CD4-positive, CD25-positive, alpha-beta regulatory T cell (primary cell): ENCODE data around the gene CIB4. TPM values are rescaled to one million over a fixed set of nuclear protein-coding genes. Genes with fewer than 3 reads are reported as not detected.

Source experiments
- ATAC-seq, 2 donors: fragments of 150-1000 bp; cut with Tn5 transposase; one replicate each; pipeline ENCODE4 v1.10.0; 2021; ENCODE audit warnings: low read depth in 2 of 2, moderate number of reproducible peaks in 2 of 2, moderate library complexity in 1 of 2
- DNase-seq, 3 donors: peaks; one replicate each; pipeline versions ENCODE4 v3.0.0 to v3.0.0-alpha.2; 2012 to 2022; ENCODE audit warnings: mixed read lengths in 1 of 3
- H3K27ac ChIP-seq: one replicate; pipeline ENCODE4 v1.7.0; 2013; ENCODE audit warnings: mild to moderate bottlenecking, low read length; ENCODE audit not compliant: insufficient read depth, poor library complexity, severe bottlenecking
- H3K27me3 ChIP-seq: one replicate; pipeline ENCODE4 v1.7.0; 2013; ENCODE audit warnings: low read length; ENCODE audit not compliant: control insufficient read depth, insufficient read depth
- H3K36me3 ChIP-seq: one replicate; pipeline ENCODE4 v1.7.0; 2013; ENCODE audit warnings: mild to moderate bottlenecking, low read length, moderate library complexity; ENCODE audit not compliant: control insufficient read depth, insufficient read depth
- H3K4me1 ChIP-seq: 2 replicates; pipeline ENCODE4 v1.7.0; 2013; ENCODE audit warnings: mild to moderate bottlenecking, low read length; ENCODE audit not compliant: insufficient read depth, control insufficient read depth, poor library complexity, severe bottlenecking
- H3K4me3 ChIP-seq: one replicate; pipeline ENCODE4 v1.7.0; 2013; ENCODE audit warnings: low read depth, mild to moderate bottlenecking, low read length, moderate library complexity
- H3K9me3 ChIP-seq, 2 experiments: 1 replicate in 1 of 2; 2 replicates in 1 of 2; pipeline ENCODE4 v1.7.0; 2013; ENCODE audit warnings: low read length in 2 of 2, mild to moderate bottlenecking in 1 of 2, moderate library complexity in 1 of 2; ENCODE audit not compliant: control insufficient read depth in 2 of 2
- H3K27ac Mint-ChIP-seq, 3 donors: one replicate each; pipeline ENCODE4 v1.8.0; 2020 to 2022; ENCODE audit warnings: mild to moderate bottlenecking in 3 of 3, mixed read lengths in 3 of 3, moderate library complexity in 2 of 3
- H3K27me3 Mint-ChIP-seq: one replicate; pipeline ENCODE4 v1.8.0; 2022; ENCODE audit warnings: mild to moderate bottlenecking, mixed read lengths
- H3K36me3 Mint-ChIP-seq: one replicate; pipeline ENCODE4 v1.8.0; 2020; ENCODE audit warnings: mixed read lengths
- H3K4me1 Mint-ChIP-seq, 4 donors: one replicate each; pipeline ENCODE4 v1.8.0; 2020 to 2022; ENCODE audit warnings: mixed read lengths in 4 of 4, mild to moderate bottlenecking in 1 of 4
- H3K4me3 Mint-ChIP-seq, 4 donors: one replicate each; pipeline ENCODE4 v1.8.0; 2020 to 2022; ENCODE audit warnings: mild to moderate bottlenecking in 4 of 4, mixed read lengths in 4 of 4, moderate library complexity in 3 of 4
- H3K9me3 Mint-ChIP-seq, 7 donors: one replicate each; pipeline ENCODE4 v1.8.0; 2020 to 2022; ENCODE audit warnings: mixed read lengths in 7 of 7, mild to moderate bottlenecking in 3 of 7, moderate library complexity in 2 of 7
- polyA plus RNA-seq, 4 donors: library from polyadenylated mRNA; unstranded; fragments of 300-500 nt; fragmentation: Illumina TruSeq; gene quantifications; one replicate each; pipeline ENCODE4 v1.2.3, GENCODE V29; 2021
- total RNA-seq: library from RNA; stranded (reverse); gene quantifications from one replicate; pipeline ENCODE4 v1.2.3, GENCODE V29; 2022

Gene CIB4
- total and polyA plus RNA-seq, 5 donors from 2014 or later: not detected

DNA sequence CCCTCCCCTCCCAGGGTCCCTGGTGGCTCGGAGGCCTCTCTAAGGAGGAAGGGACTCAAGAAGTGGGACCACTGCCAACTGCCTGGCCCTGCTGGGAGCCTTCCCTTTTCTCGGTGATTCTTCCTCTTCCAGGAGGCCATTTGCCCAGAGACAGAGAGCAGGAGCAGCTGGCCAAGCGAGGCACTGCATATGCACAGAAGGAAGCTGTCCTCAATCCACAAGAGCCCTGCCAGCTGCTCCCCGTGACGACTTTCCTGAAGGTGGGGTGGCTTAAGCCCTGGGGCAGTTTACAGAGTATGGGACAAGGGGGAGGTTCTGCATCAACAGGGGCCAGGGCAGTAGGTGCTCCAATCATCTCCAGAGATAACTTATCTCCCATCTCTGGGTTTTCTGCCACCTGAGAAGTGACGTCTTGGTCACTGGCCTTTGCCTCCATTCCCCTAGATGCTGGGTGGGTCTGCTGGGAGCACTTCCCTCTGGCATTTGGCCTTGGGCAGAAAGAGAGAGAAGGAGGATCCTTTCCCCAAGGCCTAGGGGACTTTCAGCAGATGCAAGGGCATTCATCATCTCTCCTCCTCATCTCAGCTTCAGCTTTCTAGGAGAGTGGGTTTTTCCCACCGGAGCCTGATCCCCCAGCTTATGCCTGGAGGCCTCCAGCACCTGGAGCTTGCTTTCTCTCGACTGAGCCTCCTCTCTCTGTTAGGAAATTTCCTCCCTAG is 28.5 kb downstream of the CIB4 start:
- no peak overlapping the region for H3K4me3 ChIP-seq
- H3K4me1 ChIP-seq: no peaks in the 10 kb centered on the region
- no peaks in the 10 kb centered on the region for H3K27me3 ChIP-seq
- peaks cover 0 to 2% (median 0%) of the 10 kb centered on the region in 7 donors for H3K9me3 Mint-ChIP-seq
- H3K36me3 Mint-ChIP-seq: no peaks in the 10 kb centered on the region
- H3K4me1 Mint-ChIP-seq: peaks cover 0 to 15% (median under 1%) of the 10 kb centered on the region in 4 donors
- DNase-seq: no peak
- no peaks in the 10 kb centered on the region for H3K9me3 ChIP-seq
- no peak overlapping the region for H3K27ac Mint-ChIP-seq
- no peak overlapping the region for H3K4me3 Mint-ChIP-seq
- ATAC-seq: no peak
- H3K27me3 Mint-ChIP-seq: peaks cover 17% of the 10 kb centered on the region
- no peaks in the 10 kb centered on the region for H3K36me3 ChIP-seq
- no peak overlapping the region for H3K27ac ChIP-seq

DNA sequence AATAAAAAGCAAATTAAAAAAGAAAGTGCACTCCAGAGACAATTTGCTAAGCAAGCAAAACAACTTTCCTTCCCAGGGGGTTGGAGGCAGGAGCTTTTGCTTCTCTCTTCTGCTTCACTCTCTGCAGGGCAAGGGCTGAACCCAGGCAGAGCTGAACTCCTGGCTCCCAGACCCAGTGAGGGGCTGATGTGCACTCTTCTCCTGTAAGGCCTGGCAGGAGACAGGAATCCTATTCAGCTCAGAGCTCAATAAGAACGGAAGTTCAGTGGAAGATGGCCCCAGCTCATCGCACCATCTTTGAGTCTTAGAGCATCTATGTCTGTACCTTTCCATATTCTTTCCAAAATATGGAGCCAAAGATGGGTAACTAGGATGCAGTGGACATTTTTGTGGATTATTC is 29.1 kb downstream of the CIB4 start:
- no peak overlapping the region for H3K27ac Mint-ChIP-seq
- peaks cover 0 to 15% (median under 1%) of the 10 kb centered on the region in 4 donors for H3K4me1 Mint-ChIP-seq
- no peaks in the 10 kb centered on the region for H3K9me3 ChIP-seq
- H3K27me3 Mint-ChIP-seq: peaks cover 19% of the 10 kb centered on the region
- no peaks in the 10 kb centered on the region for H3K36me3 ChIP-seq
- ATAC-seq (no peak), DNase-seq (no peak)
- H3K4me3 Mint-ChIP-seq: no peak overlapping the region
- H3K27ac ChIP-seq: no peak overlapping the region
- H3K36me3 Mint-ChIP-seq: no peaks in the 10 kb centered on the region
- H3K4me1 ChIP-seq: no peaks in the 10 kb centered on the region
- no peak overlapping the region for H3K4me3 ChIP-seq
- no peaks in the 10 kb centered on the region for H3K27me3 ChIP-seq
- H3K9me3 Mint-ChIP-seq: no peaks in the 10 kb centered on the region

DNA sequence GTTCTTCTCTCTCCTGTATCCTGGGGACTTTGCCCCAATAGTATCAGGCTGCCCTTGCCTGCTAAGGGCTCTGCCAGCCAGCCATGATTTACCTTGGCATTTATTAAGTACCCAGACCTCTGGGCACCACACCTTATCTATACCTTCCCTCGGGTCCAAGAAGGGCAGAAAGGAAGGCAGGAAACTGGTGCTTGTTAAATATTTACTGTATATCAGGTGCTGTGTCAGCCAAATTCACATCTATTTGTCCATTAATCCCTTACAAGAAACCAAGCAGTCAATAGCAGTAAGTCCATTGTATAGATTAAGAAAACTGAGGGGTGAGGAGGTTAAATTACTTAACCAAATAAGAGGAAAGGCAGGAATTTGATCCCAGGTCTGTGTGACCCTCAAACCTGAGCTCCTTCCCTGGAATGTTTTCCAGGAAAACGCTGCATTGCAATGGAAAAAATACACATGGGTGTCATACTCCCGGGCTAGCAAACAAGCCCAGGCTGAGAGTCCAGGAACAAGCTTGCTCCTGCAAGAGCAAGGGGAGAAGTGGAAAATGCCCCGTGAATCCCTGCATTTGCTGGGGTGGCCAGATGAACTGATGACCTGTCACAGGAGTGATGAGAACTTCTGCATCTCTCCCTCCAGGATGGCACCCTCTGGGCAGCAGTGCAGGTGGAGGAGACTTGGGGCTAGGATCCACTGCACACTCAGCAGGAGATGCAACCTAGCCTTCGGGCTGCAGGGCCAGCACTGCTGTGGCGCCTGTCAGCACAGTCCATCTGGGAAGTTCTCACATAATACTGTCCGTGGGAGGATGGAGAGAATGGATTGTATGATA is 30.4 kb downstream of the CIB4 start:
- H3K4me3 Mint-ChIP-seq: no peak overlapping the region

DNA sequence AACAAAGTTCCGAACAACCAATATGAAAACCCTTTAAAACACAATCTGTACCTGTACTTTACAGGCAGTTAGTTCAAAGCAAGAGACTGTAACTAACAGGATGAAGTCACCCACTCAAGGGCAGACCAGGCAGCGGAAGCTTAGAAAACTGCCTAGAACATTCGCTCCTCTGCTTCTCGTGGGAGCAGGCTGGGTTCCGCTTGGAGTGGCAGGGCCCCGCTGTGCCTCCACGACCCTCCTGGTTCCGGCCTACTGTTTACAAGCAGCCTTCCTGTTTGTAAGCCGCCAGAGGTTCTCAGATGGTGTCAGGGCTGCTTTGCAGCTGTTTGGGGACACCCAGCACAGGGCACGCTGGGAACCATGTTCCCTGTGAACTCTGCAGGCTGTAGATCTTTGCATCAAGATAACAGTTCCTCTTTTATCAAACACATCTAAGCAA is 31.3 kb downstream of the CIB4 start:
- Histone ChIP-seq H3K36me3 (no peaks in the 10 kb centered on the region), H3K4me3 (no peak overlapping the region), H3K9me3 (no peaks in the 10 kb centered on the region), H3K27ac (no peak overlapping the region), H3K27me3 (no peaks in the 10 kb centered on the region), H3K4me1 (no peaks in the 10 kb centered on the region)
- H3K27ac Mint-ChIP-seq: peak overlapping the region in 1 of 3 donors; percentile 21
- H3K36me3 Mint-ChIP-seq: no peaks in the 10 kb centered on the region
- H3K4me1 Mint-ChIP-seq: peaks cover 0 to 15% (median 2%) of the 10 kb centered on the region in 4 donors
- H3K4me3 Mint-ChIP-seq: no peak overlapping the region
- peak; percentile 28 to 47 for ATAC-seq
- peaks cover 20% of the 10 kb centered on the region for H3K27me3 Mint-ChIP-seq
- H3K9me3 Mint-ChIP-seq: no peaks in the 10 kb centered on the region
- peak in 2 of 3 donors; percentile 5 to 25 for DNase-seq

More for the DNA sequence above, 30.4 kb downstream of the CIB4 start:
- DNase-seq: no peak
- no peak overlapping the region for H3K27ac ChIP-seq
- H3K4me3 ChIP-seq: no peak overlapping the region
- H3K9me3 ChIP-seq: no peaks in the 10 kb centered on the region
- Mint-ChIP-seq H3K27ac (no peak overlapping the region), H3K27me3 (peaks cover 17% of the 10 kb centered on the region), H3K9me3 (no peaks in the 10 kb centered on the region), H3K36me3 (no peaks in the 10 kb centered on the region), H3K4me1 (peaks cover 0 to 15% (median under 1%) of the 10 kb centered on the region in 4 donors)
- ATAC-seq: no peak
- H3K27me3 ChIP-seq: no peaks in the 10 kb centered on the region
- no peaks in the 10 kb centered on the region for H3K4me1 ChIP-seq
- no peaks in the 10 kb centered on the region for H3K36me3 ChIP-seq

DNA sequence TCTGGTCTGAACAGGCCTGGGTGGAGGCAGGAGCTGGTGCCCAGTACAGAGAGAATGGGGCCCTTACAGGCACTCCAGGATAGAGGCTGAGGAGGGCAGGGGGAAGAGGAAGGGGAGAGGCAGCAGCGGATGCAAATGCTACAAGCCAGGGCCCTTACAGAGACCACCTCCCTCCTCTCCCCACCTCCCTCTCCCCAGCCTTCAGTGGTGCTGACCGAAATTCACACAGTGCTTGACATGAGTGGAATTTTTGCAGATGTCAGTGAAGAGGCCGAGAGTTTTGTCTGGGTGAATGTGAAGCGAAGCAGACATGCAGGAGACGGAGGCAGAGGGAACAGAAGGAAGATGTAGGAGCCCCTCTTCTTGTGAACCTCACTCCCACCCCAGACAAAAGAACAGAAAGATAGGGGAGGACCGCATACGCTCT is 31.9 kb downstream of the CIB4 start:
- no peaks in the 10 kb centered on the region for H3K9me3 ChIP-seq
- DNase-seq: no peak
- Mint-ChIP-seq H3K4me1 (peaks cover 0 to 15% (median 2%) of the 10 kb centered on the region in 4 donors), H3K9me3 (no peaks in the 10 kb centered on the region), H3K27me3 (peaks cover 20% of the 10 kb centered on the region), H3K27ac (no peak overlapping the region), H3K4me3 (no peak overlapping the region), H3K36me3 (no peaks in the 10 kb centered on the region)
- H3K36me3 ChIP-seq: no peaks in the 10 kb centered on the region
- no peak overlapping the region for H3K4me3 ChIP-seq
- no peaks in the 10 kb centered on the region for H3K27me3 ChIP-seq
- H3K27ac ChIP-seq: no peak overlapping the region
- no peak for ATAC-seq
- no peaks in the 10 kb centered on the region for H3K4me1 ChIP-seq

DNA sequence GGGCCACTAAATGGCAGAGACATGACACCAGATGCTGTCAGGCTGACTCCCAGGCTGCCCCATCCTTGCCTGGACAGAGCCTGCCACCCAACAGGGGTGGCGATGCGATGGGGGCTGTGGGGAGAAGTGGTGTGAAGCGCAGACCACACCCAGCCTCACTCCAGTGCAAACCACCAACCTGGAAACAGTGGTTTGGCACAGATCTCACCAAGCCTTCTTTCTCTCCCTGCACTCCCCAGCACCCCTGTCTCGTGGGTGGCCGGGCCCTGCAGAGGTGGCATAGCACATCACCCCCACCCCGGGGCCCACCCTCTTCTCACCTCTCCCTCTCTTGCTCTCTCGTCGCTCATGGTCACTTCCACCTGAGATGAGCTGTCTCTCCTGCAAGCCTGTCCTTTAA is 32.6 kb downstream of the CIB4 start:
- Mint-ChIP-seq H3K36me3 (no peaks in the 10 kb centered on the region), H3K4me3 (no peak overlapping the region), H3K27ac (peak overlapping the region in 1 of 3 donors; percentile 18), H3K4me1 (peaks cover 0 to 15% (median 2%) of the 10 kb centered on the region in 4 donors), H3K9me3 (peaks cover 0 to 4% (median 0%) of the 10 kb centered on the region in 7 donors), H3K27me3 (peaks cover 20% of the 10 kb centered on the region)
- H3K27ac ChIP-seq: no peak overlapping the region
- no peak for ATAC-seq
- DNase-seq: no peak
- H3K4me1 ChIP-seq: no peaks in the 10 kb centered on the region
- H3K36me3 ChIP-seq: no peaks in the 10 kb centered on the region
- H3K27me3 ChIP-seq: no peaks in the 10 kb centered on the region
- no peak overlapping the region for H3K4me3 ChIP-seq
- H3K9me3 ChIP-seq: no peaks in the 10 kb centered on the region

DNA sequence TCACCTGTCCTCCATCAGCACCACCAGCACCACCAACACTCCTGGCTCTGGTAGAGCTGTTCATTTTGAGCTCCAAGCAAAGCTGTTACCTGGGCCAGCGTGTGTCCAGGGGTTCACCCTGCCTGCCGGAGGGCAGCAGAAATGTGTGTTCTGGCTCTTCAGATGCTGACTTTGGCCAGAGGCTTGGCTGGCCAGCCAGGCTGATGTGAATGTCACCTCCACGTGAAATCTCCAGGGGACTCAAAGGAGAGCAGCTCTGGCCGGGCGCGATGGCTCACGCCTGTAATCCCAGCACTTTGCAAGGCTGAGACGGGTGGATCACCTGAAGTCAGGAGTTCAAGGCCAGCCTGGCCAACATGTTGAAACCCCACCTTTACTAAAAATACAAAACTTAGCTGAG is 33.5 kb downstream of the CIB4 start:
- no peak for ATAC-seq
- H3K4me3 Mint-ChIP-seq: no peak overlapping the region
- H3K36me3 Mint-ChIP-seq: no peaks in the 10 kb centered on the region
- Histone ChIP-seq H3K27me3 (no peaks in the 10 kb centered on the region), H3K36me3 (no peaks in the 10 kb centered on the region), H3K9me3 (no peaks in the 10 kb centered on the region), H3K4me3 (no peak overlapping the region), H3K4me1 (no peaks in the 10 kb centered on the region), H3K27ac (no peak overlapping the region)
- H3K4me1 Mint-ChIP-seq: peaks cover 0 to 15% (median 2%) of the 10 kb centered on the region in 4 donors
- H3K9me3 Mint-ChIP-seq: peaks cover 0 to 6% (median 0%) of the 10 kb centered on the region in 7 donors
- H3K27me3 Mint-ChIP-seq: peaks cover 29% of the 10 kb centered on the region
- DNase-seq: no peak
- no peak overlapping the region for H3K27ac Mint-ChIP-seq
